DND-41 (cell line): ENCODE results near the gene PMFBP1.

Experiments
- CTCF ChIP-seq: IDR thresholded peaks from 2 replicates; pipeline ENCODE4 v1.5.1; 2012; ENCODE audit warnings: borderline replicate concordance, low read length, moderate library complexity, mild to moderate bottlenecking; ENCODE audit not compliant: poor library complexity, severe bottlenecking; ENCODE audit errors: extremely low read depth
- EZH2 ChIP-seq: IDR thresholded peaks from 3 replicates; pipeline ENCODE4 v1.6.1; 2012; ENCODE audit warnings: borderline replicate concordance, low read depth, mild to moderate bottlenecking, moderate library complexity, low read length, inconsistent platforms; ENCODE audit not compliant: severe bottlenecking

GRCh38 chr16:72112452-72112792 is 59.5 kb downstream of the PMFBP1 start:
- TF ChIP-seq CTCF (no peak), EZH2 (no peak)
